ENCODE measurements around the gene ITPA. TPM values are rescaled to one million over a fixed set of nuclear protein-coding genes. Genes with fewer than 3 reads are reported as not detected.

Gene ITPA
- total RNA-seq, 1 donor from 2014 or later = 40.9 TPM

DNA sequence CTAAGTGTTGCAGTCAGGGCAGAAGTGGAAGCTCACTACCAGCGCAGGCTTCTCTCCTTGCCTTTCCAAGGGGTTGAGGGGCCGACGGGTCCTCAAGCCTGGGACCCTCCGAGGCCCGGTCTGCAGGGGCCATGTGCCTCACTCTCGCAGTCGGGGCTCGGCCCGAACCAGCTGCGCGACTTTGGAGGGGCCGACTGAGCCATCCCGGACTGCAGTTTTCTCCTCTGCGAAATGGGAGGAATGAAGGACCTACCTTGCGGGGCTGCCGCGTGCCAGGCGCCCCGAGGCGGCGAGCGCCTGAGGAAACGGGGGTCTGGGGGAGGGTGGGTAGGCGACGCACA lies 41.6 kb upstream of the ITPA start:
- DNase-seq = no peak
- TF ChIP-seq, protein P1, sequence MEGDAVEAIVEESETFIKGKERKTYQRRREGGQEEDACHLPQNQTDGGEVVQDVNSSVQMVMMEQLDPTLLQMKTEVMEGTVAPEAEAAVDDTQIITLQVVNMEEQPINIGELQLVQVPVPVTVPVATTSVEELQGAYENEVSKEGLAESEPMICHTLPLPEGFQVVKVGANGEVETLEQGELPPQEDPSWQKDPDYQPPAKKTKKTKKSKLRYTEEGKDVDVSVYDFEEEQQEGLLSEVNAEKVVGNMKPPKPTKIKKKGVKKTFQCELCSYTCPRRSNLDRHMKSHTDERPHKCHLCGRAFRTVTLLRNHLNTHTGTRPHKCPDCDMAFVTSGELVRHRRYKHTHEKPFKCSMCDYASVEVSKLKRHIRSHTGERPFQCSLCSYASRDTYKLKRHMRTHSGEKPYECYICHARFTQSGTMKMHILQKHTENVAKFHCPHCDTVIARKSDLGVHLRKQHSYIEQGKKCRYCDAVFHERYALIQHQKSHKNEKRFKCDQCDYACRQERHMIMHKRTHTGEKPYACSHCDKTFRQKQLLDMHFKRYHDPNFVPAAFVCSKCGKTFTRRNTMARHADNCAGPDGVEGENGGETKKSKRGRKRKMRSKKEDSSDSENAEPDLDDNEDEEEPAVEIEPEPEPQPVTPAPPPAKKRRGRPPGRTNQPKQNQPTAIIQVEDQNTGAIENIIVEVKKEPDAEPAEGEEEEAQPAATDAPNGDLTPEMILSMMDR (IDR thresholded peaks at IDR 0.05) = no peak
- H3K27ac ChIP-seq = peak overlapping the region; percentile 62
- peaks cover 7% of the 10 kb centered on the region for H3K27me3 ChIP-seq (ENCODE audit: low read depth)
- no peaks in the 10 kb centered on the region for H3K9me3 ChIP-seq
- H3K4me3 ChIP-seq = peak overlapping the region; percentile 48
- intact Hi-C loops (cut with DNase I) = no loop called here
- peaks cover 11% of the 10 kb centered on the region for H3K4me1 ChIP-seq
- H3K36me3 ChIP-seq = no peaks in the 10 kb centered on the region
- no peak for ATAC-seq

DNA sequence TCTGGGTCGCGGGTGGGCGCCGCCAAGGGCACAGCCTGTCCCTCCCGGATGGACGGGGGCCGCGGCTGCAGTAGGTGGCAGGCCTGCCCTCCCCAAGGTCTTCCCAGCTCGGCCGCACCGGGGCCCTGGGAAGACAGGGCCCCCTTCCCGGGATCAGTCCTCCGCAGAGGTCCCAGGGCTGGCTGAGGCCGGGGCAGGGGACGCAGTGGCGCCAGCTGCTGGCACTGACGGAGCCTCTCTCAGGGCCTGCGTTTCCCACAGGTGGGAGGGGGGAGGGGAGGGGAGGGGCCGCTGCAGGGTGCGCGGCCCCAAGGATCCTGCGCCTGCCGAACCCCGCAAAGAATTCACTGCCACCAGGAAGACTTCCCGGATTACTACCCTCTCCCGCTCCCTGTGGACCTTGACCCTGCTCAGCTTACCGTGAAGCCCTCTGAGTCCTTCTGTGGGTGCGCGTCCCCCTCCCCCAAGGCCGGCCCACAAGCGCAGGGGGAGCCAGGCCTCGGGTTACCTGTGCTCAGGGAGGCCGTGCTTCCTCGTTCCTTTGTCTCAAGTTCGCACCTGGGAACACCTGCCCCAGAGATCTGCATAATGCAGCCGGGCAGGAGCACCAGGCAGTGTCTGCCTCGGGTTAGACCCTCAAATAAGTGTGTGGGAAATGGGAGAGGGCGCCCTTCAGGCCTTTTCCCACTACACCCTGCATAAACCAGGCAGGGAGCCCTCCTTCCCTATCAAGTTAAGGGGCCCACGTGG lies 41.0 kb upstream of the ITPA start:
- Histone ChIP-seq H3K9me3 (no peaks in the 10 kb centered on the region), H3K27me3 (ENCODE audit: low read depth) (peaks cover 7% of the 10 kb centered on the region), H3K4me1 (peaks cover 15% of the 10 kb centered on the region), H3K27ac (peak overlapping the region; percentile 62), H3K36me3 (no peaks in the 10 kb centered on the region), H3K4me3 (peak overlapping the region; percentile 48)
- TF ChIP-seq, protein P1 (IDR thresholded peaks at IDR 0.05) = peak; percentile 17
- intact Hi-C loops (cut with DNase I) = no loop called here
- DNase-seq = peak; percentile 77
- peak; percentile 82 to 83 for ATAC-seq

DNA sequence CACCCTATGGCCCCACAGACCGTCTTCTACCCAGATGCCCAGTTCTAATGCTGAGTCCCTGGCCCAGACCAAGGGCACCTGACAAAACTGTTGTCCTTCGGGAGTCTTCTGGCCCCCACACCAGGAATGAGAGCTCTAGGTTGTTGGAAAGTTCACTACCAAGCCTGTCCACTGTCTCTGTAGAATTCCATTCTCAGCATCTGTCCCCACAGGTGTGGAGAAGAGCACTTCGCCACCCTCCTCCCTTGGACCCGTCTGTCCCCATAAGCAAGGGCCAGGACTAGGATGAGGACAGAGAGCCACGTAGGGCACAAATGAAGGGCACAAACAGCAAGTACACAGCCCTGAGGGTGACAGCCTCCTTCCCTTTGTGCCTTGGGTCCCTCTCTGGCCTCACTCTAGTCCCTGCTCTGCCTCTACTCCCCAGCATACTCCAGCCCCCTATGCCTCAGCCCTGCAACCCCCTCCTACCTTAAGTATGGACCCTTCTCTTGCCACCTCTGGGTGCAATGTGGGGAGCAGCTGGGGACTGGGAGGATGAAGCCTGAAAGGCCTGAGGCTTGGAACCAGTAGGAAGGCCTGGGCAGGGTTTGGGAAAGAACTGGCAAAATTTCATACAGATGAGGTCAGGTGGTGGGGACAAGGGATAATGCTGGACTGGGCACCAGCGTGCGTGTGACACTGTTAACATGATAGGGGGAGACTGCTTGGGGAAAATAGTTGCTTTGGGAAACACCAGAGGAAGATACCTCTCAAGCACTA lies 40.3 kb upstream of the ITPA start:
- H3K4me1 ChIP-seq = peaks cover 15% of the 10 kb centered on the region
- H3K27ac ChIP-seq = peak overlapping the region; percentile 62
- TF ChIP-seq, protein P1 (IDR thresholded peaks at IDR 0.05) = no peak
- H3K4me3 ChIP-seq = peak overlapping the region; percentile 48
- ATAC-seq (no peak), DNase-seq (no peak)
- H3K36me3 ChIP-seq = no peaks in the 10 kb centered on the region
- intact Hi-C loops (cut with DNase I) = no loop called here
- H3K9me3 ChIP-seq = no peaks in the 10 kb centered on the region
- H3K27me3 ChIP-seq (ENCODE audit: low read depth) = peaks cover 7% of the 10 kb centered on the region

DNA sequence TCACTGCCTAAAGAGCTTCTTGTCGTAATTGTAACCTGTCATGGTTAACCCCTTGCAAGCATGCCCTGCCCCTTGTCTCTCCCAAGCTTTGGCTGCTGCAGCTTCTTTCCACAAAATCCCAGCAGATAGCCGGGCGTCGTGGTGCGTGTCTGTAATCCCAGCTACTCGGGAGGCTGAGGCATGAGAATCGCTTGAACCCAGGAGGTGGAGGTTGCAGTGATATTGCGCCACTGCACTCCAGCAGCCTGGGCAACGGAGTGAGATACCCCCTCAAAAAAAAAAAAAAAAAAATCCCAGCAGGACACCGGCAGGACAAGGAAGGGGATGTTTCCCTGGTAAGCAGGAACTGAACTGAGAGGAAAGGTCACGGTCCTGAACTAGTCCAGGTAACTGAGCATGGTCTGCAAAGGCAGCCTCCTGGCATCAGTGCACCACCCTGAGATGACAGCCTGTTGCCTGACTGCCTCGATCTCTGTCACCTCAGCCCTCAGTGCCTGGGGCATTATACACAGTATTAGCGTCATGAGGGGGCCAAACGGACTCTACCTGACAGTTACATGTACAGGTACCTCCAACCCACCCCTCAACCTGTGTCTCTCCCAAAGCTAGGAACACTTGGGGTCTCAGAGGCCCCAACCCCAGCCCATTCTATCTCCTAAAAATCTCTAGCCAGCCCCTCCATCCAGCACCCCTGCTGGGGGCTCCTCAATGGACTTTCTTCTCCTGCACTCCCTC lies 37.7 kb upstream of the ITPA start:
- TF ChIP-seq, protein P1 (IDR thresholded peaks at IDR 0.05) = no peak
- Histone ChIP-seq H3K27me3 (ENCODE audit: low read depth) (peaks cover 7% of the 10 kb centered on the region), H3K4me1 (peaks cover 19% of the 10 kb centered on the region), H3K4me3 (no peak overlapping the region), H3K27ac (no peak overlapping the region), H3K36me3 (no peaks in the 10 kb centered on the region), H3K9me3 (no peaks in the 10 kb centered on the region)
- intact Hi-C loops (cut with DNase I) = no loop called here
- ATAC-seq (no peak), DNase-seq (no peak)

DNA sequence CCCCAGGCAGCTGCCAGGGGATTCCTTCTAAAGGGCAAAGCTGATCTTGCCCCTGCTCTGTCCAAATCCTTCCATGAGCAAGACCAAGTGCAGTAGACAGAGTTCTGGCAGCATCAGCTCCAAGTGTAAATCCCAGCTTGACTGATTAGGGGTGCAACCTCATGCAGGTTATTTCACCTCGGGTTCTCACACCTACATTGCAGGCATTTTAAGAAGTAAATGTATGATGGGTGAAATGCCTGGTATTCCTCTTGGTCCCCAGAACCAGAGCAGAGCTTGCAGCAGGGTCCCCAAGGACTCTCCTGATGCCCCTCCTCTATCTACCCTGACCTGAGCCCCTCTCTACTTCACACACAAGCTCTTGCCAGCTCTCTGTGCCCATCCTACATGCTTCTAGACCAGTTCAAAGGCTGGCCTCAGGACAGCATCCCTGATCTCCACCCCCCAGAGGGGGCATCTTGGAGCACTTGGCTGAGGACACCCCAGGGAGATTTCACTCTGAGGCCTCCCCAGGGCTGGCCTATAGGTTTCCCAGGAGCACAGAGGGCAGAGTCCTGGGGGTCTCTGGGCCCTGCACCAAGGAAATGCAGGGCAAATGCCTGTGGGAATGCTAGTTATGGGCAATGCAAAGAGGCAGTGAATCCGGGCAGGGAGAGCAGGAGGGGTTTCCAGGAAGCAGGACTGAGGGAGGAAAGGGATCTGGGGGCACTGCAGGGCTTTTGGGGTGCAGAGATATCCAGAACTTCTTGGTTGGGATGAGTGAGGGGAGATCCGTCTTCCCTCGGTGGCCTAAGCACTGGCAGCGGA lies 37.0 kb upstream of the ITPA start:
- DNase-seq (no peak), ATAC-seq (no peak)
- no peak overlapping the region for H3K27ac ChIP-seq
- H3K9me3 ChIP-seq = no peaks in the 10 kb centered on the region
- no peaks in the 10 kb centered on the region for H3K36me3 ChIP-seq
- H3K27me3 ChIP-seq (ENCODE audit: low read depth) = peaks cover 7% of the 10 kb centered on the region
- H3K4me1 ChIP-seq = peaks cover 19% of the 10 kb centered on the region
- TF ChIP-seq, protein P1 (IDR thresholded peaks at IDR 0.05) = no peak
- intact Hi-C loops (cut with DNase I) = no loop called here
- peak overlapping the region; percentile 92 for H3K4me3 ChIP-seq
